ENCODE data around the gene PPM1L. TPM values are rescaled to one million over a fixed set of nuclear protein-coding genes. Genes with fewer than 3 reads are reported as not detected.

The PPM1L gene
- total and polyA plus RNA-seq, 2 of the 13 experiments (the other 11 are each of a cell fraction or from before 2014, with no cell fraction given): 0.22 to 1.4 TPM

GRCh38 chr3:160754855-160755747 lies 930 bp upstream of the PPM1L start (continued):
- no peak for TF ChIP-seq FUBP1 (CRISPR knock-in tag; IDR thresholded peaks at IDR 0.05; ENCODE audit: borderline replicate concordance)
- TF ChIP-seq PCBP2 (optimal IDR thresholded peaks at IDR 0.05; ENCODE audit: low read depth, low read length, poor library complexity, severe bottlenecking): no peak
- no peak; the same call in 1 of the 2 replicates for TF ChIP-seq POLR2AphosphoS5 (IDR thresholded peaks at IDR 0.05; ENCODE audit: low read depth, low read length)
- TF ChIP-seq, protein P1, sequence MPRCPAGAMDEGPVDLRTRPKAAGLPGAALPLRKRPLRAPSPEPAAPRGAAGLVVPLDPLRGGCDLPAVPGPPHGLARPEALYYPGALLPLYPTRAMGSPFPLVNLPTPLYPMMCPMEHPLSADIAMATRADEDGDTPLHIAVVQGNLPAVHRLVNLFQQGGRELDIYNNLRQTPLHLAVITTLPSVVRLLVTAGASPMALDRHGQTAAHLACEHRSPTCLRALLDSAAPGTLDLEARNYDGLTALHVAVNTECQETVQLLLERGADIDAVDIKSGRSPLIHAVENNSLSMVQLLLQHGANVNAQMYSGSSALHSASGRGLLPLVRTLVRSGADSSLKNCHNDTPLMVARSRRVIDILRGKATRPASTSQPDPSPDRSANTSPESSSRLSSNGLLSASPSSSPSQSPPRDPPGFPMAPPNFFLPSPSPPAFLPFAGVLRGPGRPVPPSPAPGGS (CRISPR knock-in tag; IDR thresholded peaks at IDR 0.05): no peak
- no peak for TF ChIP-seq ZNF484 (CRISPR knock-in tag; IDR thresholded peaks at IDR 0.05; ENCODE audit: borderline replicate concordance, low read depth)
- TF ChIP-seq, protein P2, sequence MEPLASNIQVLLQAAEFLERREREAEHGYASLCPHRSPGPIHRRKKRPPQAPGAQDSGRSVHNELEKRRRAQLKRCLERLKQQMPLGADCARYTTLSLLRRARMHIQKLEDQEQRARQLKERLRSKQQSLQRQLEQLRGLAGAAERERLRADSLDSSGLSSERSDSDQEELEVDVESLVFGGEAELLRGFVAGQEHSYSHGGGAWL (CRISPR knock-in tag; IDR thresholded peaks at IDR 0.05): peak; percentile 6
- TF ChIP-seq, protein P3, sequence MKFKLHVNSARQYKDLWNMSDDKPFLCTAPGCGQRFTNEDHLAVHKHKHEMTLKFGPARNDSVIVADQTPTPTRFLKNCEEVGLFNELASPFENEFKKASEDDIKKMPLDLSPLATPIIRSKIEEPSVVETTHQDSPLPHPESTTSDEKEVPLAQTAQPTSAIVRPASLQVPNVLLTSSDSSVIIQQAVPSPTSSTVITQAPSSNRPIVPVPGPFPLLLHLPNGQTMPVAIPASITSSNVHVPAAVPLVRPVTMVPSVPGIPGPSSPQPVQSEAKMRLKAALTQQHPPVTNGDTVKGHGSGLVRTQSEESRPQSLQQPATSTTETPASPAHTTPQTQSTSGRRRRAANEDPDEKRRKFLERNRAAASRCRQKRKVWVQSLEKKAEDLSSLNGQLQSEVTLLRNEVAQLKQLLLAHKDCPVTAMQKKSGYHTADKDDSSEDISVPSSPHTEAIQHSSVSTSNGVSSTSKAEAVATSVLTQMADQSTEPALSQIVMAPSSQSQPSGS (CRISPR knock-in tag; IDR thresholded peaks at IDR 0.05): no peak; the same call in 1 of the 2 replicates
- no peak; the same call in 1 of the 2 replicates for TF ChIP-seq ZNF605 (CRISPR knock-in tag; IDR thresholded peaks at IDR 0.05)
- TF ChIP-seq GATAD2A (CRISPR knock-in tag; IDR thresholded peaks at IDR 0.05): no peak
- TF ChIP-seq U2AF2 (IDR thresholded peaks at IDR 0.05; ENCODE audit: low read depth, low read length): no peak
- peak; percentile 53 for TF ChIP-seq HDAC1 (CRISPR knock-in tag; IDR thresholded peaks at IDR 0.05)
- 0 out of 2 replicates have a peak, but pooled peaks have one; percentile 25 for TF ChIP-seq ARNTL (CRISPR knock-in tag; IDR thresholded peaks at IDR 0.05)
- TF ChIP-seq ZNF264 (CRISPR knock-in tag; IDR thresholded peaks at IDR 0.05): no peak
- TF ChIP-seq JUND (CRISPR knock-in tag; IDR thresholded peaks at IDR 0.05): no peak
- TF ChIP-seq SMAD9 (CRISPR knock-in tag; IDR thresholded peaks at IDR 0.05): no peak
- TF ChIP-seq ZNF512 (CRISPR knock-in tag; IDR thresholded peaks at IDR 0.05): no peak
- TF ChIP-seq ZNF616 (CRISPR knock-in tag; IDR thresholded peaks at IDR 0.05; ENCODE audit: low read depth): no peak
- no peak for TF ChIP-seq ZBTB7B (CRISPR knock-in tag; IDR thresholded peaks at IDR 0.05)
- peak; percentile 27; the same call in 1 of the 2 replicates for TF ChIP-seq TARDBP (CRISPR knock-in tag; IDR thresholded peaks at IDR 0.05)
- peak; percentile 60; the same call in 1 of the 2 replicates for TF ChIP-seq PHF8 (CRISPR knock-in tag; IDR thresholded peaks at IDR 0.05)
- TF ChIP-seq SIX4 (CRISPR knock-in tag; IDR thresholded peaks at IDR 0.05): no peak
- no peak for TF ChIP-seq FLYWCH1 (CRISPR knock-in tag; IDR thresholded peaks at IDR 0.05)
- peak; percentile 74; the same call in 1 of the 2 replicates for TF ChIP-seq ZNF761 (CRISPR knock-in tag; conservative IDR thresholded peaks at IDR 0.05)
- TF ChIP-seq KDM2A (CRISPR knock-in tag; IDR thresholded peaks at IDR 0.05; ENCODE audit: borderline replicate concordance, low read depth): peak; percentile 76; the same call in 1 of the 2 replicates

All from HepG2 (cell line).